Small intestine (tissue), 7 donors: ENCODE measurements around the gene SUCLG2. TPM values are rescaled to one million over a fixed set of nuclear protein-coding genes. Genes with fewer than 3 reads are reported as not detected.

Experiments
- DNase-seq, 2 donors: peaks; one replicate each; pipeline versions ENCODE4 v3.0.0 to v3.0.0-alpha.2; 2013
- FAIRE-seq: peaks from 2 replicates; lab custom pipeline; 2012; peaks lifted over from hg19 to GRCh38; lab: Jason Lieb, UNC
- H3K27ac ChIP-seq, 3 donors: one replicate each; pipeline ENCODE4 v1.5.1; 2013; ENCODE audit warnings: low read length in 2 of 3, mild to moderate bottlenecking in 2 of 3, control low read depth in 1 of 3, inconsistent platforms in 1 of 3, low read depth in 1 of 3, moderate library complexity in 1 of 3
- H3K27me3 ChIP-seq, 3 donors: one replicate each; pipeline ENCODE4 v1.6.1; 2013; ENCODE audit warnings: low read length in 3 of 3, inconsistent platforms in 1 of 3; ENCODE audit not compliant: control insufficient read depth in 3 of 3, insufficient read depth in 3 of 3
- H3K36me3 ChIP-seq, 3 donors: one replicate each; pipeline ENCODE4 v1.6.1; 2013; ENCODE audit warnings: low read length in 3 of 3, inconsistent platforms in 1 of 3, low read depth in 1 of 3, mild to moderate bottlenecking in 1 of 3, moderate library complexity in 1 of 3; ENCODE audit not compliant: control insufficient read depth in 3 of 3, insufficient read depth in 2 of 3
- H3K4me1 ChIP-seq, 3 donors: one replicate each; pipeline ENCODE4 v1.6.1; 2013; ENCODE audit warnings: low read length in 2 of 3, inconsistent platforms in 1 of 3, low read depth in 1 of 3, mild to moderate bottlenecking in 1 of 3, moderate library complexity in 1 of 3; ENCODE audit not compliant: control insufficient read depth in 3 of 3, insufficient read depth in 2 of 3
- H3K4me3 ChIP-seq, 3 donors: one replicate each; pipeline ENCODE4 v1.5.1; 2013; ENCODE audit warnings: low read length in 3 of 3, control low read depth in 1 of 3, inconsistent platforms in 1 of 3, low read depth in 1 of 3, mild to moderate bottlenecking in 1 of 3, moderate library complexity in 1 of 3
- H3K9me3 ChIP-seq, 2 donors: one replicate each; pipeline ENCODE4 v1.6.1; 2013; ENCODE audit warnings: low read depth in 1 of 2, low read length in 1 of 2; ENCODE audit not compliant: control insufficient read depth in 2 of 2, insufficient read depth in 1 of 2
- WGBS, 3 donors: extraction: QIAGEN DNeasy Blood & Tissue Kit; methylation state at CpG; one replicate each; pipeline ENCODE4 v1.1.7; 2013; 5-methylcytosine and 5-hydroxymethylcytosine counted together
- polyA plus RNA-seq, 4 donors: library from polyadenylated mRNA; stranded (reverse) in 3 of 4; unstranded in 1 of 4; fragments of 200-250 nt in 3 of 4; fragments of 120-200 nt in 1 of 4; gene quantifications; one replicate each; pipeline versions ENCODE4 v1.2.1 to v1.2.3, GENCODE V29; 2013
- donor health status: healthy with polysubstance abuse.
- donor health status: control.
- donor health status: control.
- donor health status: Bipolar disorder and iron deficiency.
- donor health status: healthy.

Gene SUCLG2
- polyA plus RNA-seq, 4 donors: 77.7 to 167 (median 125) TPM

- no peak overlapping the region for H3K27ac ChIP-seq
- H3K36me3 ChIP-seq: peaks cover 0 to under 1% (median under 1%) of the 10 kb centered on the region in 3 donors
- 64 to 82% (median 67%) methylated on average over 5 of the region's 5 CpGs for WGBS, 3 donors
- DNase-seq (no peak), FAIRE-seq (no peak)
- no peaks in the 10 kb centered on the region for H3K27me3 ChIP-seq
- no peaks in the 10 kb centered on the region for H3K9me3 ChIP-seq
- H3K4me1 ChIP-seq: no peaks in the 10 kb centered on the region
- H3K4me3 ChIP-seq: no peak overlapping the region
These were observed 268.0 kb downstream of the SUCLG2 start for GRCh38 chr3:67386451-67386850.

GRCh38 chr3:67384760-67385397 is 269.5 kb downstream of the SUCLG2 start:
- 81 to 93% (median 90%) methylated on average over 10 of the region's 10 CpGs for WGBS, 3 donors
- Histone ChIP-seq H3K27ac (no peak overlapping the region), H3K9me3 (no peaks in the 10 kb centered on the region), H3K4me3 (no peak overlapping the region), H3K27me3 (no peaks in the 10 kb centered on the region), H3K4me1 (no peaks in the 10 kb centered on the region), H3K36me3 (peaks cover 0 to 6% (median 3%) of the 10 kb centered on the region in 3 donors)
- FAIRE-seq (no peak), DNase-seq (peak; percentile 25 to 48)

DNA sequence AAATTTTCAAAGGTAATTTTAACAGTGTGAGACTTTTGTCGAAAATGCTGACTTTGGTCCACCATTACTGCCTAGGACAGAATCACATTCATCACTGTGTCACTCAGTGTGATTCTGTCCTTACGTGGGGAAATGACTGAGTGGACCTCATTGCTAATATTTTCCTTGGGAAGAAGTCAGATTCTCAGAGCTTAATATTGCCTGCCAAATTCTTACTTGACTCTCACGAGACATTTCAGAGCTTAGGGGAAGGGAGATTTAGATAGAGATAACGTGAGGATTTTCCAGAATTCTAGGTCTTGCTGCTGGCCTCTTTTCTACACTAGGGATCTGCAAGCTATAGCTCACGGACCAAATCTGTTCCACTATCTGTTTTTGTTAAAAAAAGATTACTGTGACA is 270.4 kb downstream of the SUCLG2 start:
- 86 to 92% (median 92%) methylated on average over 5 of the region's 5 CpGs for WGBS, 3 donors
- DNase-seq (no peak), FAIRE-seq (no peak)
- Histone ChIP-seq H3K27me3 (no peaks in the 10 kb centered on the region), H3K4me1 (no peaks in the 10 kb centered on the region), H3K4me3 (no peak overlapping the region), H3K36me3 (peaks cover 0 to 10% (median 5%) of the 10 kb centered on the region in 3 donors), H3K27ac (no peak overlapping the region), H3K9me3 (no peaks in the 10 kb centered on the region)

GRCh38 chr3:67383379-67383778 is 271.0 kb downstream of the SUCLG2 start:
- no peak overlapping the region for H3K27ac ChIP-seq
- DNase-seq (no peak), FAIRE-seq (no peak)
- no peaks in the 10 kb centered on the region for H3K27me3 ChIP-seq
- no peaks in the 10 kb centered on the region for H3K4me1 ChIP-seq
- no peak overlapping the region for H3K4me3 ChIP-seq
- no peaks in the 10 kb centered on the region for H3K9me3 ChIP-seq
- WGBS, 3 donors: 74 to 83% (median 80%) methylated on average over 7 of the region's 7 CpGs
- H3K36me3 ChIP-seq: peaks cover 0 to 10% (median 5%) of the 10 kb centered on the region in 3 donors

- no peak for DNase-seq
- no peaks in the 10 kb centered on the region for H3K27me3 ChIP-seq
- WGBS, 3 donors: 57 to 77% (median 65%) methylated on average over 4 of the region's 4 CpGs
- H3K4me1 ChIP-seq: no peaks in the 10 kb centered on the region
- H3K36me3 ChIP-seq: peaks cover 0 to 12% (median 5%) of the 10 kb centered on the region in 3 donors
- H3K4me3 ChIP-seq: no peak overlapping the region
- no peaks in the 10 kb centered on the region for H3K9me3 ChIP-seq
- no peak for FAIRE-seq
- H3K27ac ChIP-seq: no peak overlapping the region
These were observed 271.9 kb downstream of the SUCLG2 start for GRCh38 chr3:67382536-67382935.

GRCh38 chr3:67381667-67382272 is 272.6 kb downstream of the SUCLG2 start:
- no peaks in the 10 kb centered on the region for H3K27me3 ChIP-seq
- no peak overlapping the region for H3K27ac ChIP-seq
- DNase-seq: peak; percentile 14 to 31
- H3K4me1 ChIP-seq: no peaks in the 10 kb centered on the region
- H3K4me3 ChIP-seq: no peak overlapping the region
- WGBS, 3 donors: 54 to 65% (median 63%) methylated on average over 4 of the region's 4 CpGs
- H3K9me3 ChIP-seq: no peaks in the 10 kb centered on the region
- no peak for FAIRE-seq
- H3K36me3 ChIP-seq: peaks cover 0 to 12% (median 5%) of the 10 kb centered on the region in 3 donors

DNA sequence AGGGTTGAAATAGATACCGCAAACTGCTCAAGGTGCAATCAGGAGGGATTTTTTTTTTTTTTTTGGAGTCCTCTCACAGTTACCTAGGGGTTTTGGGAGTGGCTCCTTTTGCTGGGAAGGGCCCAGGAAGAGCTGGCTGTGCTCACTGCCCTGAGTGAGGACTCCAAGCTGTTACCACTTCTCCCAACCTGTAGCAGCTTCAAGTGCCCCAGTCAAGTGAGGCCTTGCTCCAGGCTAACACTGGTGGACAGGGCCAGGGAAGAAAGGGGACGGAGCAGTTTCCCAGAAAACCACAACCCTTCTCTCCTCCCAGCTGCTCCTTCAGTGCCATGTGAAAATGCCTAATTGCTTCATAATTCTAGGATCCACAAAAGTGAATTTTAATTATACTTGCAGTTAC is 274.3 kb downstream of the SUCLG2 start:
- H3K4me1 ChIP-seq: no peaks in the 10 kb centered on the region
- no peak overlapping the region for H3K27ac ChIP-seq
- no peak for FAIRE-seq
- WGBS, 3 donors: 92 to 97% (median 96%) methylated on average over 2 of the region's 2 CpGs
- H3K9me3 ChIP-seq: no peaks in the 10 kb centered on the region
- peaks cover 0 to 14% (median 7%) of the 10 kb centered on the region in 3 donors for H3K36me3 ChIP-seq
- H3K27me3 ChIP-seq: no peaks in the 10 kb centered on the region
- no peak overlapping the region for H3K4me3 ChIP-seq
- no peak for DNase-seq

- WGBS, 3 donors: 78 to 92% (median 86%) methylated on average over 3 of the region's 3 CpGs
- no peak for FAIRE-seq
- H3K4me1 ChIP-seq: no peaks in the 10 kb centered on the region
- H3K27ac ChIP-seq: no peak overlapping the region
- no peak overlapping the region for H3K4me3 ChIP-seq
- no peaks in the 10 kb centered on the region for H3K27me3 ChIP-seq
- H3K36me3 ChIP-seq: peaks cover 0 to 14% (median 7%) of the 10 kb centered on the region in 3 donors
- H3K9me3 ChIP-seq: no peaks in the 10 kb centered on the region
- DNase-seq: no peak
These were observed 277.1 kb downstream of the SUCLG2 start for GRCh38 chr3:67377299-67377698.
